Ecto neural progenitor cell (in vitro differentiated cells): ENCODE measurements around the gene GALNT10.
A peak's percentile ranks its signal among the peaks of the same experiment; 100 is the strongest.

Experiments used
- DNase-seq: peaks from one replicate; pipeline ENCODE4 v3.0.0-alpha.2; 2018; ENCODE audit warnings: low spot score

GALNT10 gene

DNA sequence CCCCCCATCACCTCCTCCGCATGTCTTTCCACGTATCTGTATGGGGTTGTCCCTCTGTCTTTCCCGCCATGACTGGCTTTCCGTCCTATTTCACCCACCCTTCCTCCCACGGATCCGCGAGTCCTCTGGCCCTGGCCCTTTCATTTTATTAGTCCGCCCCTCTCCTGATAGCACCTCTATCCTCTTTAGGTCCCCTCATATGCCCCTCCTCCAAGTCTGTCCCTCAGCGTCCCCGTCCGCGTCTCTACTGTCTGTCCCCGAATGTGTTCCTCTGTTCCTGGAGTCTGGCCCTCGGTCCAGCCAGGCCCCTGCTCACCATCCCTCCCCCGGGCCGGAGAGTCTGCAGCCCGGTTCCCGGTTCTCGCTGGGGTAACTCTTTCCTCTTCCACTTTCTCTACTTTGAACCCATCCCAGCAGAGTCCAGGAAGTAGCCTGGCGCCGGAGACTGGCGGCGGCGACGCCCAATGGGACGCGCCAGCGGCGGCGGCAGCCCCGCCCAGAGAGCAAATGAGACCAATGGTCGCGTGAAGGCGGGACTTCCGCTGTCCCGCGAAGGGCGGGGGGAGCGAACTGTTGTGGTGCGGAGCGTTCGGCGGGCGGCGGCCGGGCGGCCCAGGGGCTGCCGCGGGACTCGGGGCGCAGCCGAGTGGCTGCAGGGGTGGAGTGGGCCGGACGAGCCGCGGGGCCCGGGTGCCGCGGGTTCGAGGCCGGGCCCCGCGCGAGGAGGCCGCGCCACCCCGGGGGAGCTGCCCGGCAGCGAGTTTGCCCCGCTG is 255.1 kb downstream of the GALNT10 start, which contains the start of gene SAP30L:
Gene SAP30L (plus strand): TSS at position 576 of the 773 bp plus-strand sequence. CDS start 608 bp downstream, outside the sequence.
- peak; percentile 95 for DNase-seq

- peak; percentile 78 for DNase-seq
Measured at GRCh38 chr5:154446195-154447088, 255.9 kb downstream of the GALNT10 start.

GRCh38 chr5:154447089-154447725 is 256.7 kb downstream of the GALNT10 start:
- no peak for DNase-seq

DNA sequence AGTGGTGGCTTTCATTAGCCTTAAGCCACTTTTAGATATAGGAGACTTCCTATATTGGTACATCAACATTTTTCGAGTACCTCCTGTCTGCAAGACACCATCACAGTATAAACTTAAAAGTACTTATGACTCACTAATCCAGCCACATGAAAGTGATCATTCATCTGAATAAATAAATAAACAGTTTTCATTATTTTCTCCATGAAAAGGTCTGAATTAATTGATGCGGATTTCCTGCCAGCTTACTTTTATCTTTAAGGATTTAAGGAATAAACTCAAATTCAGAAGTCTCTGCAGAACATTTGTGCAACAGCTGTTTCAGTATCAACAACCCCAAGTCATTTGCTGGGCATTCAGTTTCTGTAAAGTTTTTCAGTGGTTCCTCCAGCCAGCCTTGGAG is 259.3 kb downstream of the GALNT10 start:
- DNase-seq, result no peak

- no peak for DNase-seq
Measured at GRCh38 chr5:154451957-154452356, 261.4 kb downstream of the GALNT10 start.

DNA sequence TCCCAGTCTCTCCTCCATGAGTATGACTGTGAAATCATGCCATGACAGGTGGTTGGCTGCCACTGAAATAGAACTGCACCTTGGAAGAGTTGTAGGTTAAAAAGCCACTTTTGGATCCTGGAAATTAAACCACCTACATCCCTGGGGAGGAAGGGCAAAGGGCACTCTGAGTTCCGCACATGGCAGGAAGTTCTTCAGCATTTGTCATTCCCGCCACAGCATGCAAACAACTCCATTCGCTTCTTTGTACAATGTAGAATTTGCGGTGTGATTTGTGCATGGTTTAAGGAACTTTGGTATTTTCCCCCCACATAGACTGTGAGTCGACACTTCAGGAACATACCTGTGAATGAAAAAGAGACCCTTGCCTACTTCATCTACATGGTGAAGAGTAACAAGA is 265.1 kb downstream of the GALNT10 start:
- DNase-seq, result no peak

GRCh38 chr5:154456540-154456939 is 266.0 kb downstream of the GALNT10 start:
- no peak for DNase-seq

- DNase-seq, result no peak
Measured at GRCh38 chr5:154459015-154459414, 268.5 kb downstream of the GALNT10 start.

- no peak for DNase-seq
Measured at GRCh38 chr5:154460172-154460571, 269.6 kb downstream of the GALNT10 start.

- DNase-seq, result no peak
Measured at GRCh38 chr5:154461531-154461930, 271.0 kb downstream of the GALNT10 start.

DNA sequence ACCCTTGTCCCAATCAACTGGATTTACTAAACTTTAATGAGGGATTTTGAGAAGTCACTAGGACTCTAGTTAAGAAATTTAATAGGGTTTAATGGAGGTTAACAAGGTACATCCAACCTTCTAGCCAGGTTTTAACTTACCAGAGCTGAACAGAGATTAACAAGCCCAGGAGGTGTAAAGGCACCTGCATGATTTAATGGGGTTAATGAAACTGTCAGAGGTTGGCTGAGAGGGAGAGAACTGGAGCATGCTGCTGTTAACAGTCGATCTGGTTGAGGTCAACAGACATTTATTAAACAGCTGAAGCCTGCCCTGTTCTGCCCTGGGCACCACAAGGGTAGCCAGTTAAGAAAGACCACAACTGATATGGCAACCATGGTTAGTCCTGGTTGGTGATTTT is 273.9 kb downstream of the GALNT10 start:
- no peak for DNase-seq

DNA sequence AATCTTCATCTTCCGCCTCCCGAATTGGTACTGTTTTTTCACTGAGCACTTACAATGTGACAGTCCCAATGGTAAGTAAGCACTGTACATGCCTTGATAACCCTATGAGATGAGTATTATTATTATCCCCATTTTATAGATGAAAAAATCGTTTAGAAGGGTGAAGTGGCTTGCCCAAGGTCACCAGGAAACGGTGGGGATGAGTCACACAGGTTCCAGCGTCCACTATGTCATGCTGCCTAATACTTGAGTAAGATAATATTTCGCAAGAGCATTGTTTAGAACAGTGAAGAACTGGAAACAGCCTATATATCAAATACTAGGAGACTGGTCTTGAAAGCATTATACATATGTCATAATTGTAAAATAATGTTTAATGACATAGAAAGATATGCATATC is 274.6 kb downstream of the GALNT10 start:
- no peak for DNase-seq

DNA sequence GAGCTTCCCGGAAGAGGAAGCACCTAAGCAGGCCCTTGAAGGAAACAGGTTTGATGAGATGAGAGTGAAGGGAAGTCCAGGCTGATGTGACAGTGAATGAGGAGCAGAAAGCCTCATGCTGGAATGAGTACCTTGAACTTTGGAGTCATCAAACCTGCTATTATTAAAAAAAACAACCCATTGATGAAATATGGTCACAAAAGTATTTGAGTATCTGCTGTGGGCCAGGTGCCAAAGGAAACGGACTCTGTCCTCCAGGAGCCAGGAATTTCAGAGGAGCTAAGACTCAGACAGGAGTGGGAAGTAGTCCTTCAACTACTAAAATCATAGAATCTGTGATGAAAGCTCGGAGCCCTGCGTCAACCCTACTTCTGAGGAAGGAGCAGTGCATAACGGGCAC is 275.6 kb downstream of the GALNT10 start:
- DNase-seq, result no peak

DNA sequence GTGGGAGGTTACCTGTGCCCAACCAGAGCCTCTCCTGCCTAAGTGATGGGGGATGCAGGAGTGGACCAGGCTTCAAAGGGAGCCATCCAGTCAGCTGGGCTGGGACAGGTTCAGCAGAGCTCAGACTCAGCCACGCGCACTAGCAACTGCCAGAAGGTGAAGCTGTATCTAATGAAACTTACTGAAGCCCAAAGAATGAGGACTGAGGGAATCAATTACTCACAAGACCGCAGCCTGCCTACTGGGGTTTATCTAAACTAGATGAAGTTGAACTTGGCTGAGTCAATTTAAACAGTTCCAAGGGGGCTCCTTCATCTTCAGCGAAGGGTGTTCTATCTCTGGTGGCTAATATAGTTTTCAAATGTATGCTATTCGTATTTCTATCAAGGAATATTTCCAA is 276.1 kb downstream of the GALNT10 start:
- no peak for DNase-seq

DNA sequence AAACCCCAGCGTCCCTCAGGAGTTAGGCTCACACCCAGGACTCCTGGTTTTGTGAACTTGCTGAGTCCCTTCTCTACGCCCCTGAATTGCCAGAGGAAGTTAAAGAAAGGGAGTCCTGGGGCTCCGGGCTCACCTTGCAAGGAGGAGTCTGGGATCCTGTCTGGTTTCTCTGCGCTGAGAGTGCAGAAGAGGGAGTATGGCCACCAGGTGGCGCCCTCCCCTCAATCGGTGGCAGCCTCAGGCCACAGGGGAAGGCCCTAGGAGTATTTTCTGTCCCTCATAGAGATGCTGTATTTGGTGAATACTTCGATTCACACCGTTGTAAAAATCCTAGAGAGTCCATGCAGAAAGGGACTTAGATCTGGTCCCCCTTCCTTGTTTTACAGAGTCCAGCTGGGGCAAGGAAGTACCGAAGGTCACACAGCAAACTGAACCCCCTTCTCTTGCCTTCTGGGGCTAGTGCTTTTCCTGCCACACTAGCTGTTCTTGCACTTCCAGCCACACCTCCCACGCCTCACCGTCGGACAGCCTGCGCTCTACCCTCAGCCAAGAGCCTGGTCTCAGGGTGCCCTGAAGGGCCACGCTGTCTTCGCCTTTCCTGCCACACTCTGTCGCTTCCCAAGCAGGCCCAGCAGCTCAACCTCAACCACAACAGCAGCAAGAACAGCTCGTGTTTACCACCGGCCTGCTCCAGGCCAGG is 277.3 kb downstream of the GALNT10 start:
- DNase-seq, result peak; percentile 91

- no peak for DNase-seq
Measured at GRCh38 chr5:154470137-154470536, 279.6 kb downstream of the GALNT10 start.
